ENCODE results near the gene BMPR1B.

Gene BMPR1B

GRCh38 chr4:95105983-95106382 lies 348.2 kb downstream of the BMPR1B start:
- Histone ChIP-seq H3K27me3 (ENCODE audit: insufficient read depth, low read depth, severe bottlenecking) (no peaks in the 10 kb centered on the region), H3K9me3 (ENCODE audit: severe bottlenecking) (no peaks in the 10 kb centered on the region), H3K27ac (no peak overlapping the region), H3K4me3 (ENCODE audit: low read depth, low read length) (no peak overlapping the region), H3K36me3 (no peaks in the 10 kb centered on the region)
- no peak for TF ChIP-seq CTCF (IDR thresholded peaks at IDR 0.05; ENCODE audit: low read depth, low read length)
- DNase-seq = no peak

GRCh38 chr4:95106408-95106928 lies 348.7 kb downstream of the BMPR1B start:
- Histone ChIP-seq H3K36me3 (no peaks in the 10 kb centered on the region), H3K4me3 (ENCODE audit: low read depth, low read length) (no peak overlapping the region), H3K27ac (no peak overlapping the region), H3K27me3 (ENCODE audit: insufficient read depth, low read depth, severe bottlenecking) (no peaks in the 10 kb centered on the region), H3K9me3 (ENCODE audit: severe bottlenecking) (no peaks in the 10 kb centered on the region)
- DNase-seq = no peak
- no peak for TF ChIP-seq CTCF (IDR thresholded peaks at IDR 0.05; ENCODE audit: low read depth, low read length)

GRCh38 chr4:95107004-95107403 lies 349.2 kb downstream of the BMPR1B start:
- no peak overlapping the region for H3K27ac ChIP-seq
- H3K9me3 ChIP-seq (ENCODE audit: severe bottlenecking) = no peaks in the 10 kb centered on the region
- TF ChIP-seq CTCF (IDR thresholded peaks at IDR 0.05; ENCODE audit: low read depth, low read length) = no peak
- no peaks in the 10 kb centered on the region for H3K36me3 ChIP-seq
- H3K27me3 ChIP-seq (ENCODE audit: insufficient read depth, low read depth, severe bottlenecking) = no peaks in the 10 kb centered on the region
- no peak for DNase-seq
- H3K4me3 ChIP-seq (ENCODE audit: low read depth, low read length) = no peak overlapping the region

GRCh38 chr4:95107635-95108034 lies 349.9 kb downstream of the BMPR1B start:
- no peaks in the 10 kb centered on the region for H3K9me3 ChIP-seq (ENCODE audit: severe bottlenecking)
- TF ChIP-seq CTCF (IDR thresholded peaks at IDR 0.05; ENCODE audit: low read depth, low read length) = no peak
- no peak overlapping the region for H3K27ac ChIP-seq
- no peak for DNase-seq
- no peaks in the 10 kb centered on the region for H3K27me3 ChIP-seq (ENCODE audit: insufficient read depth, low read depth, severe bottlenecking)
- no peaks in the 10 kb centered on the region for H3K36me3 ChIP-seq
- H3K4me3 ChIP-seq (ENCODE audit: low read depth, low read length) = no peak overlapping the region

- Histone ChIP-seq H3K27me3 (ENCODE audit: insufficient read depth, low read depth, severe bottlenecking) (no peaks in the 10 kb centered on the region), H3K9me3 (ENCODE audit: severe bottlenecking) (no peaks in the 10 kb centered on the region), H3K36me3 (no peaks in the 10 kb centered on the region), H3K27ac (no peak overlapping the region), H3K4me3 (ENCODE audit: low read depth, low read length) (no peak overlapping the region)
- no peak for TF ChIP-seq CTCF (IDR thresholded peaks at IDR 0.05; ENCODE audit: low read depth, low read length)
- DNase-seq = no peak
Observed at GRCh38 chr4:95108883-95109421, 351.2 kb downstream of the BMPR1B start.

GRCh38 chr4:95114521-95114920 lies 356.8 kb downstream of the BMPR1B start:
- no peak for TF ChIP-seq CTCF (IDR thresholded peaks at IDR 0.05; ENCODE audit: low read depth, low read length)
- DNase-seq = no peak

More at GRCh38 chr4:95114521-95114920, 356.8 kb downstream of the BMPR1B start:
- Histone ChIP-seq H3K36me3 (no peaks in the 10 kb centered on the region), H3K27me3 (ENCODE audit: insufficient read depth, low read depth, severe bottlenecking) (no peaks in the 10 kb centered on the region), H3K9me3 (ENCODE audit: severe bottlenecking) (no peaks in the 10 kb centered on the region), H3K4me3 (ENCODE audit: low read depth, low read length) (no peak overlapping the region), H3K27ac (no peak overlapping the region)

Measured in WERI-Rb-1 (cell line).